ENCODE measurements around the gene KCNQ1OT1. TPM values are rescaled to one million over a fixed set of nuclear protein-coding genes. Genes with fewer than 3 reads are reported as not detected.

Gene KCNQ1OT1
- 0.29 and 0.35 TPM in 2 replicates for total RNA-seq

DNA sequence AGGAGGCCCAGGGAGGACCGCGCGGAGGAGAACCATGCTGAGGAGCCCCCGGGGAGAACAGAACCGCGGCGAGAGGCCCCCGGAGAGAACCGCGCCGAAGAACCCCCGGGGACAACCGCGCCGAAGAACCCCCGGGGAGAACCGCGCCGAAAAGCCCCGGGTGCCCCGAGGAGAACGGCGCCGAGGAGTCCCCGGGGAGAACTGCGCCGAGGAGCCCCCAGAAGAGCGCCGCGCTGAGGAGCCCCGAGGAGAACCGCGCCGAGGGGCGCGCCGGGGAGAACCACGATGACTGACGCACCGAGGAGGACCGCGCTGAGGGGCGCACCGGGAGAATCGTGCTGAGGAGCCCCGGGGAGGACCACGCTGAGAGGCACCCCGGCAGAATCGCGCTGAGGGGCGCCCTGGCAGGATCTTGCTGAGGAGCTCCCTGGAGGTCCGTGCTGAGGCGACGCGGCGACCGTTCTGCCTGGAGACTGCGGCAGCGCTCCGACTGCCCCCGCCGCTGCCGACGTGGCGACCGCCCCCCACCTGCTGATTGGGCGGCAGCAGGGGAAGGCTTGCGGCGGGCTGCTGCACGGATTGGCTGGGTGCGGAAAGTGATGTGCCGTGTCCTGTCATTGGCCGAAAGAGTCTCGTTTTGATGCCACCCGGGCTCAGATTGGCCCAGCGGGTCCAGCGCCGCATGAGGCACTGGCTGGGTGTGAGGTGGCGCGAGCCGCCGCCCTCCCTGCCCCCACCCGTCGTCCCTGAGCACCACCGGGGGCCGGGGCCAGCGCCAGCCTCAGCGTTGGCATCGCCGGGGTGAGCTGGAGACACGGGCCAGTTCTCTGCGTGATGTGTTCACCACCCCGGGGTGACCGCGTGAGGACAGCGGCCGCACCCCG, at the start of gene KCNQ1OT1:
KCNQ1OT1 (minus strand) TSS at position 464 of the 884 bp plus-strand sequence.

Other genes with a start within 250 kb of the KCNQ1OT1 start
- gene CDKN1C, start 185.8 kb upstream of the KCNQ1OT1 start, total RNA-seq = 40.8 and 43.8 TPM in 2 replicates
- 64.9 and 77.8 TPM in 2 replicates for gene PHLDA2, start 229.4 kb upstream of the KCNQ1OT1 start, total RNA-seq